ENCODE results near the gene DOCK9. TPM values are rescaled to one million over a fixed set of nuclear protein-coding genes. Genes with fewer than 3 reads are reported as not detected.

DOCK9 gene
- total RNA-seq, 6 donors from 2014 or later: 155 to 284 (median 170) TPM

DNA sequence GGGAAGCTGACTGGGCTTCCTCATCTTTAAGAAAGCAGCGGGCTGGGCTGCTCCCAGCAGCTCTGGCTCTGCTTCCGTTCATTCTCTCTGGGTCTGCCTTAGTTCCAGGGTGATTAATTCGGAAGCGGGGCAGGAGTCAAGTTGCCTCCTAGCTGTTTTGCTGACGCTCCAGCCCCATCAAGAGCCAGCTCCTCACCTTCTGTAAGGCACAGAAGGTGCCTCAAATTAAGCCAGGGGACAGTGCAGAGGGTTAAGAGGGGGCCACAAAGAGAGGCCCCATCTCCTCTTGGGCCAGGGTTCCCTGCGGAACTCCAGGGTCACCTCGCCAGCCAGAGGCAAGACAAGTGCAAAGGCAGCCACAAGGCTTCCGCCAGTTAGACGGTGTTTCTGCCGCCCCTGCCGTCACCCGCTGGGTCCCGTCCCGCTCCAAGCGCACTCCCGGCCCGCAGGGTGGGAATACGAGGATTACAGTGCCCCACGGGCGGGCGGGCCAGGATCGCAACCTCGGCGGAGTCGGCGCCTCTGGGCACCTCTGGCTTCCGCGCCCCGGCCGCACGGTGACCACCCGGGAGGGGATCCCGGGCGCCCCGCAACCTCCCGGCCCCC is 225.9 kb downstream of the DOCK9 start:
- peaks cover 0 to 22% (median 9%) of the 10 kb centered on the region in 4 donors for H3K27me3 ChIP-seq
- peaks cover 0 to 4% (median 4%) of the 10 kb centered on the region in 4 donors for H3K9me3 ChIP-seq
- TF ChIP-seq POLR2AphosphoS5 (IDR thresholded peaks at IDR 0.05) (no peak), EP300 (IDR thresholded peaks at IDR 0.05) (no peak), POLR2A (IDR thresholded peaks at IDR 0.05) (no peak)
- TF ChIP-seq, protein P1, sequence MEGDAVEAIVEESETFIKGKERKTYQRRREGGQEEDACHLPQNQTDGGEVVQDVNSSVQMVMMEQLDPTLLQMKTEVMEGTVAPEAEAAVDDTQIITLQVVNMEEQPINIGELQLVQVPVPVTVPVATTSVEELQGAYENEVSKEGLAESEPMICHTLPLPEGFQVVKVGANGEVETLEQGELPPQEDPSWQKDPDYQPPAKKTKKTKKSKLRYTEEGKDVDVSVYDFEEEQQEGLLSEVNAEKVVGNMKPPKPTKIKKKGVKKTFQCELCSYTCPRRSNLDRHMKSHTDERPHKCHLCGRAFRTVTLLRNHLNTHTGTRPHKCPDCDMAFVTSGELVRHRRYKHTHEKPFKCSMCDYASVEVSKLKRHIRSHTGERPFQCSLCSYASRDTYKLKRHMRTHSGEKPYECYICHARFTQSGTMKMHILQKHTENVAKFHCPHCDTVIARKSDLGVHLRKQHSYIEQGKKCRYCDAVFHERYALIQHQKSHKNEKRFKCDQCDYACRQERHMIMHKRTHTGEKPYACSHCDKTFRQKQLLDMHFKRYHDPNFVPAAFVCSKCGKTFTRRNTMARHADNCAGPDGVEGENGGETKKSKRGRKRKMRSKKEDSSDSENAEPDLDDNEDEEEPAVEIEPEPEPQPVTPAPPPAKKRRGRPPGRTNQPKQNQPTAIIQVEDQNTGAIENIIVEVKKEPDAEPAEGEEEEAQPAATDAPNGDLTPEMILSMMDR (IDR thresholded peaks at IDR 0.05): no peak
- no peaks in the 10 kb centered on the region for H3K36me3 ChIP-seq
- peak in 1 of 2 donors; percentile 36 for ATAC-seq (ENCODE audit: low FRiP score in 2 of 2)
- H3K4me1 ChIP-seq: peaks cover 5 to 14% (median 11%) of the 10 kb centered on the region in 4 donors
- peak overlapping the region; percentile 5 to 48 (median 39) for H3K4me3 ChIP-seq
- no peak overlapping the region for H3K27ac ChIP-seq
- whole genome bisulfite sequencing, 2 donors: 25 to 28% methylated on average over 5 of the region's 36 CpGs
- DNase-seq: peak in 1 of 2 donors; percentile 76

DNA sequence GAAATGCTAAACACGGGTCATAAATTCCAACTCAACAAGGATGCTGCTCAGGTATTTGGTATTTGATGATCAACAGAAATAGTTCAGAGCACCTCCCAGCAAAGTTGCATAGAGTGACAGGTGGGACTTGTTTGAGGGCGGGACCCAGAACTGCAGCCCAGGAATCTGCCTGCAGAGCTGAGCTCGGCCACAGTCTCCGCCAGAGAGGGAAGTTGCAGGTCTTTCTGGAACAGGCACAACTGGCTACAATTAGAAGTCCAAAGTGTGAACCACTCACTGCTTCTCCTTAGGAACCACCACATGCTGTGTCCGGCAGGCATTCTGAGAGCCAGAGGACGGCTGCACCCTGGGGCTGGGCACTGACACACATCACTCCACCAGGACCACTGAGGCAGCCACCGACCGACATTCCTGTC is 226.5 kb downstream of the DOCK9 start:
- H3K4me1 ChIP-seq: peaks cover 5 to 14% (median 11%) of the 10 kb centered on the region in 4 donors
- H3K36me3 ChIP-seq: no peaks in the 10 kb centered on the region
- peak in 1 of 2 donors; percentile 25 for DNase-seq
- H3K27ac ChIP-seq: no peak overlapping the region
- ATAC-seq (ENCODE audit: low FRiP score in 2 of 2): no peak
- H3K27me3 ChIP-seq: peaks cover 0 to 22% (median 9%) of the 10 kb centered on the region in 4 donors
- peaks cover 0 to 4% (median 4%) of the 10 kb centered on the region in 4 donors for H3K9me3 ChIP-seq
- no peak overlapping the region for H3K4me3 ChIP-seq
- TF ChIP-seq POLR2AphosphoS5 (IDR thresholded peaks at IDR 0.05): no peak
- TF ChIP-seq, protein P1 (IDR thresholded peaks at IDR 0.05): no peak
- TF ChIP-seq POLR2A (IDR thresholded peaks at IDR 0.05): no peak
- no peak for TF ChIP-seq EP300 (IDR thresholded peaks at IDR 0.05)
- 44 to 52% methylated on average over 6 to 8 of the region's 8 CpGs for WGBS, 2 donors

DNA sequence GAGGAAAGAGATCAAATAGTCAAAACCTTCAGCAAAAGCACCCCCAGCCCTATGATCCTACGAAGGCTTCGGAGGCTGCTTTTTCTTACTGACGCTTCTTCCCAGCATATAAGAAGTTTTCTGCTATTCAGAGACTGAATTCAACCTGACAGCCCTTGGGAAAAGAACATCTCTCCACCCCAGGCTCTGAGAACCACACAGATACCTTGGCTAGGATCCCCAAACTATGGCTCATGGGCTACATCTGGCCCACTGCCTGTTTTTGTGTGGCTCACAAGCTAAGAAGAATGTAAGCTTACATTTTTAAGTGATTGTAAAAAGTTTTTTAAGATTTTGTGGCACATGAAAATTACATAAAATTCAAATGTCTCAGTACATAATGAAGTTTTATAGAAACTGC is 228.4 kb downstream of the DOCK9 start:
- Histone ChIP-seq H3K4me1 (peaks cover 5 to 14% (median 11%) of the 10 kb centered on the region in 4 donors), H3K36me3 (no peaks in the 10 kb centered on the region), H3K27me3 (peaks cover 0 to 22% (median 9%) of the 10 kb centered on the region in 4 donors), H3K27ac (no peak overlapping the region), H3K4me3 (no peak overlapping the region), H3K9me3 (peaks cover 0 to 4% (median 3%) of the 10 kb centered on the region in 4 donors)
- TF ChIP-seq POLR2A (IDR thresholded peaks at IDR 0.05) (no peak), POLR2AphosphoS5 (IDR thresholded peaks at IDR 0.05) (no peak), EP300 (IDR thresholded peaks at IDR 0.05) (no peak)
- TF ChIP-seq, protein P1 (IDR thresholded peaks at IDR 0.05): no peak
- ATAC-seq (ENCODE audit: low FRiP score in 2 of 2) (no peak), DNase-seq (no peak)
- WGBS, 2 donors: 64 to 80% methylated on average over 3 of the region's 3 CpGs

GRCh38 chr13:98746968-98747367 is 230.9 kb downstream of the DOCK9 start:
- 95 to 96% methylated on average over 6 to 8 of the region's 8 CpGs for WGBS, 2 donors
- H3K27me3 ChIP-seq: peaks cover 0 to 9% (median 2%) of the 10 kb centered on the region in 4 donors

More at GRCh38 chr13:98746968-98747367, 230.9 kb downstream of the DOCK9 start:
- Histone ChIP-seq H3K36me3 (no peaks in the 10 kb centered on the region), H3K9me3 (no peaks in the 10 kb centered on the region), H3K27ac (no peak overlapping the region), H3K4me1 (peaks cover 0 to 6% (median 3%) of the 10 kb centered on the region in 4 donors), H3K4me3 (no peak overlapping the region)
- TF ChIP-seq, protein P1 (IDR thresholded peaks at IDR 0.05): no peak
- TF ChIP-seq POLR2AphosphoS5 (IDR thresholded peaks at IDR 0.05) (no peak), EP300 (IDR thresholded peaks at IDR 0.05) (no peak), POLR2A (IDR thresholded peaks at IDR 0.05) (no peak)
- no peak for ATAC-seq (ENCODE audit: low FRiP score in 2 of 2)
- DNase-seq: no peak

Small RNA genes lying within 50 kb of the gene (small RNA-seq; reads per million reads assigned to genes)
- gene AL161420.1: 0 reads per million in 4 donors
- gene RNU6-83P: 0 reads per million in 4 donors

Other genes starting within 250 kb of the DOCK9 start
- gene SLC15A1, start 225.4 kb downstream of the DOCK9 start, total RNA-seq: under 1 TPM in 3 of 6 donors, not detected in 3; 0.07 to 0.23 (median 0.15) TPM
- 10 to 100 TPM; 29.3 to 55.5 (median 47.7) TPM for gene UBAC2, start 222.8 kb upstream of the DOCK9 start, total RNA-seq

Data from upper lobe of left lung (tissue), 6 donors.